GM12864 (cell line): ENCODE measurements around the gene POLR1G.
A peak's percentile ranks its signal among the peaks of the same experiment; 100 is the strongest.

Experiments used
- DNase-seq: peaks from one replicate; pipeline ENCODE4 v3.0.0-alpha.2; 2011; ENCODE audit warnings: low read depth
- H3K4me3 ChIP-seq: 2 replicates; pipeline ENCODE4 v1.5.1; 2011; ENCODE audit warnings: mild to moderate bottlenecking, low read depth, low read length, control low read depth
- TF ChIP-seq, protein P1 (sequence below): IDR thresholded peaks from 2 replicates; pipeline ENCODE4 v1.5.1; 2011; ENCODE audit warnings: low read depth, mild to moderate bottlenecking, moderate library complexity, low read length, control low read depth, inconsistent platforms; ENCODE audit errors: missing control alignments

The POLR1G gene

DNA sequence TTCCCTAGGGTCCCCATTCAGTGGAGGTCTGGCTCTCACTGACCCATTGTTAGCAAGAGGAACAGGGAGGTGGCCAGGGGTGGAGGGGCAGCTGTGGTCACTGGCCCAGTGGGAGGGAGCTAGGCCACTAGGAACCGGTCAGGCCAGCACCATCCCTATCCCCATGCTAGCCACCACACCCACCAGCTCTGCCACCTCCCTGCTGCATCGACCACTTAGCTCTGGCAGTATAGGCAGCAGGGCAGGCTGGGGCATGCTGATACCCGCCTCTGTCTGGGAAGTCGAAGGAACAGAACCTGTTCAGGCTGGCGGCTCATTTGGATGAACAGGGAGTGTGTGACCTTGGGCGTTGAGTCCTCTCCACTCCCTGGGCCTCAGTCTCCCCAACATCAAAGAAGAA lies 6.3 kb upstream of the POLR1G start:
- no peak overlapping the region for H3K4me3 ChIP-seq
- no peak for DNase-seq
- TF ChIP-seq, protein P1, sequence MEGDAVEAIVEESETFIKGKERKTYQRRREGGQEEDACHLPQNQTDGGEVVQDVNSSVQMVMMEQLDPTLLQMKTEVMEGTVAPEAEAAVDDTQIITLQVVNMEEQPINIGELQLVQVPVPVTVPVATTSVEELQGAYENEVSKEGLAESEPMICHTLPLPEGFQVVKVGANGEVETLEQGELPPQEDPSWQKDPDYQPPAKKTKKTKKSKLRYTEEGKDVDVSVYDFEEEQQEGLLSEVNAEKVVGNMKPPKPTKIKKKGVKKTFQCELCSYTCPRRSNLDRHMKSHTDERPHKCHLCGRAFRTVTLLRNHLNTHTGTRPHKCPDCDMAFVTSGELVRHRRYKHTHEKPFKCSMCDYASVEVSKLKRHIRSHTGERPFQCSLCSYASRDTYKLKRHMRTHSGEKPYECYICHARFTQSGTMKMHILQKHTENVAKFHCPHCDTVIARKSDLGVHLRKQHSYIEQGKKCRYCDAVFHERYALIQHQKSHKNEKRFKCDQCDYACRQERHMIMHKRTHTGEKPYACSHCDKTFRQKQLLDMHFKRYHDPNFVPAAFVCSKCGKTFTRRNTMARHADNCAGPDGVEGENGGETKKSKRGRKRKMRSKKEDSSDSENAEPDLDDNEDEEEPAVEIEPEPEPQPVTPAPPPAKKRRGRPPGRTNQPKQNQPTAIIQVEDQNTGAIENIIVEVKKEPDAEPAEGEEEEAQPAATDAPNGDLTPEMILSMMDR: no peak

- H3K4me3 ChIP-seq: no peak overlapping the region
- DNase-seq: no peak
- TF ChIP-seq, protein P1: no peak
Observed at GRCh38 chr19:45401815-45402214, 4.6 kb upstream of the POLR1G start.

- H3K4me3 ChIP-seq: no peak overlapping the region; the same call in 1 of the 2 replicates
- TF ChIP-seq, protein P1: peak; percentile 67
- DNase-seq: no peak
Observed at GRCh38 chr19:45402298-45403061, 4.0 kb upstream of the POLR1G start.

DNA sequence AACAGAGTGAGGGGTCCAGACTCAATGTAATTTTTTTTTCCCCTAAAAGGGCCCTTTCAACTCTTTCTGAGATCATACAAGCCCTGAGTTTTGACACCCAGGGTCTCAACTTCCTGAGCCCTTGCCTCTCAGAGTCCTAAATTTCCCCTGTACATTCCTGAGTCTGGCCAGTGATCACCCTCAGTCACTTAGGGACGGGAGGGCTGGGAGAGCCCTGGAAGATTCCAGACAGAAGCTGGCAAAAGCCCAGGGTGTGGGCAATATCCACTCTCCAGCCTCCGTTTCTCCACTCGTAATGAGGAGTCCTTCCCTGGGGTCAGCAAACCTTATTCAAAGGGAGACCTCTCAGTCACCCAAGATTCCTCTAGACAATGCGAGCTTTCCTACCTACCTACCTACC lies 3.2 kb upstream of the POLR1G start:
- TF ChIP-seq, protein P1: no peak
- DNase-seq: no peak
- H3K4me3 ChIP-seq: no peak overlapping the region

GRCh38 chr19:45403781-45404556 lies 2.5 kb upstream of the POLR1G start:
- no peak for DNase-seq
- TF ChIP-seq, protein P1: peak; percentile 85
- peak overlapping the region; percentile 76 for H3K4me3 ChIP-seq

DNA sequence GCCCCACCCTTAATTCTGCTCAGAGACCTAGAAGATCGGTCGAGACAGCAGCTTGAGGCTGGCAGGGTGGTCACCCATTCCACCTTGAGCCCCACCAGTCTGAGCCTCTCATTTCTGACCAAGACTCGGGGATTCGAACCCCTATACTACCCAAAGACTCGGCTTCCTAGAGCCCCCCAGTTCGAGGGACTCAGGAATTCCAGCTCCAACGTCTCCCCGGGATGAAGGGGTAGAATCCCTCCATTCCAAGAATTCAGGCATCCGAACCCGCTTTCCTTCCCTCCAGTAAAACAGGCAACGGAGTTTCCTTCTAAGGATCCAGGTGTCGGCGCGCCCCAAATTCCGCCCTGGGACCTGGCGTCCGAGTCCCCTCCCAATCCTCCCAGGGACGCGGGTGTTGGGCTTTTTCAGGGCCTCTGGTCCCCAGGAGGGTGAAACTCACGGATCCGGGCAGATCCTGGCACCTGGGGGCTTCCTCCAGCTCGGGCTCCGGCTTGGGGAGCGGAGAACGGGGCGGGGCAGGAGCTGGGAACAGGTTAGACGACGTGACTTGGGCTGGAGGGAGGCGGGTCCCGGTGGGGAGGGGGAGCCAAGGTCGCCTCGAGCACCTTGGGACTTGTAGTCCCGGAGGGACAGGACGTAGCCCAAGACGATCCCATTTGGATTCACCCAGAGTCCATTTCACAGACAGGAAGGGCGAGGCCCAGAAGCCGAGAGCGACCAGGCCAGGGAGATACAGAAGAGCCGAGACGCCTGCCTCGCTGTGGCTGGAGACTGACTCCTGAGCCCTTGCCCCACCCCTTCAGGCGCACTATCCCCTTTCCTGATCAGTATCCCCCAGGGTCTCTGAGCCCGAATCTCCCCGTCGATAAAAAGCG lies 1.6 kb upstream of the POLR1G start, which contains the start of gene PPP1R13L:
PPP1R13L (minus strand) TSS at position 513 of the 878 bp plus-strand sequence. CDS start 6,751 bp downstream, outside the sequence.
- peak within 1 kb of the TSS; percentile 76 for H3K4me3 ChIP-seq
- no peak for DNase-seq
- TF ChIP-seq, protein P1: no peak
